Activated naive CD4-positive, alpha-beta T cell treated with anti-CD3 and anti-CD28 coated beads, Interleukin-2, amount 50 U/mL, for 72 hours (primary cell): ENCODE results near the gene PREX1. TPM values are rescaled to one million over a fixed set of nuclear protein-coding genes. Genes with fewer than 3 reads are reported as not detected.
"Not testable (repeated sequence)": the region's sequence is repeated elsewhere in the genome, so short reads cannot be mapped to it uniquely, and the experiment has no call there.

Experiments used
- ATAC-seq, 2 donors: fragments of 150-1000 bp; cut with Tn5 transposase; 2 replicates each; pipeline ENCODE4 v1.10.0; 2021; ENCODE audit warnings: mild to moderate bottlenecking in 2 of 2, moderate library complexity in 2 of 2
- DNase-seq, 2 donors: peaks; one replicate each; pipeline ENCODE4 v3.0.0; 2021 to 2022; ENCODE audit warnings: low spot score in 2 of 2
- H3K27ac Mint-ChIP-seq, 2 donors: one replicate each; pipeline ENCODE4 v1.8.0; 2022; ENCODE audit warnings: mild to moderate bottlenecking in 2 of 2, mixed read lengths in 2 of 2
- H3K36me3 Mint-ChIP-seq, 2 donors: one replicate each; pipeline ENCODE4 v1.8.0; 2022; ENCODE audit warnings: mixed read lengths in 2 of 2
- H3K9me3 Mint-ChIP-seq, 2 donors: one replicate each; pipeline ENCODE4 v1.8.0; 2022; ENCODE audit warnings: mixed read lengths in 2 of 2
- total RNA-seq, 2 donors: library from RNA; stranded (reverse); gene quantifications; one replicate each; pipeline ENCODE4 v1.2.3, GENCODE V29; 2022

Gene PREX1
- total RNA-seq, 2 donors from 2014 or later: 30.6 to 51.8 TPM

GRCh38 chr20:48606841-48607543 lies 220.8 kb downstream of the PREX1 start:
- DNase-seq: no peak
- H3K27ac Mint-ChIP-seq: no peak overlapping the region
- H3K9me3 Mint-ChIP-seq: no peaks in the 10 kb centered on the region
- no peak for ATAC-seq
- H3K36me3 Mint-ChIP-seq: no peaks in the 10 kb centered on the region

- ATAC-seq: no peak
- DNase-seq: no peak
- H3K9me3 Mint-ChIP-seq: no peaks in the 10 kb centered on the region
- H3K27ac Mint-ChIP-seq: no peak overlapping the region
- H3K36me3 Mint-ChIP-seq: no peaks in the 10 kb centered on the region
These were observed 221.5 kb downstream of the PREX1 start for GRCh38 chr20:48606172-48606840.

GRCh38 chr20:48605364-48606171 lies 222.2 kb downstream of the PREX1 start:
- Mint-ChIP-seq H3K36me3 (no peaks in the 10 kb centered on the region), H3K27ac (no peak overlapping the region), H3K9me3 (no peaks in the 10 kb centered on the region)

GRCh38 chr20:48604936-48605335 lies 222.9 kb downstream of the PREX1 start:
- Mint-ChIP-seq H3K36me3 (no peaks in the 10 kb centered on the region), H3K9me3 (no peaks in the 10 kb centered on the region)

More at GRCh38 chr20:48605364-48606171, 222.2 kb downstream of the PREX1 start:
- ATAC-seq (no peak), DNase-seq (no peak)

GRCh38 chr20:48604426-48604825 lies 223.4 kb downstream of the PREX1 start:
- no peak for DNase-seq
- H3K36me3 Mint-ChIP-seq: no peaks in the 10 kb centered on the region
- no peak overlapping the region for H3K27ac Mint-ChIP-seq
- ATAC-seq: no peak
- no peaks in the 10 kb centered on the region for H3K9me3 Mint-ChIP-seq

More at GRCh38 chr20:48604936-48605335, 222.9 kb downstream of the PREX1 start:
- no peak for DNase-seq
- ATAC-seq: no peak
- peak overlapping the region in 1 of 2 donors; percentile 44 for H3K27ac Mint-ChIP-seq

- no peak for DNase-seq
- ATAC-seq: no peak
- H3K36me3 Mint-ChIP-seq: no peaks in the 10 kb centered on the region
- H3K9me3 Mint-ChIP-seq: no peaks in the 10 kb centered on the region
- H3K27ac Mint-ChIP-seq: no peak overlapping the region
These were observed 223.9 kb downstream of the PREX1 start for GRCh38 chr20:48603819-48604405.

GRCh38 chr20:48603116-48603818 lies 224.5 kb downstream of the PREX1 start:
- H3K9me3 Mint-ChIP-seq: no peaks in the 10 kb centered on the region
- H3K27ac Mint-ChIP-seq: no peak overlapping the region
- no peak for DNase-seq
- H3K36me3 Mint-ChIP-seq: no peaks in the 10 kb centered on the region
- no peak for ATAC-seq

GRCh38 chr20:48601798-48602197 lies 226.0 kb downstream of the PREX1 start:
- ATAC-seq (no peak), DNase-seq (no peak)
- no peak overlapping the region for H3K27ac Mint-ChIP-seq

GRCh38 chr20:48600470-48600945 lies 227.3 kb downstream of the PREX1 start:
- ATAC-seq (no peak), DNase-seq (no peak)
- no peaks in the 10 kb centered on the region for H3K36me3 Mint-ChIP-seq
- H3K27ac Mint-ChIP-seq: no peak overlapping the region
- no peaks in the 10 kb centered on the region for H3K9me3 Mint-ChIP-seq

More at GRCh38 chr20:48601798-48602197, 226.0 kb downstream of the PREX1 start:
- Mint-ChIP-seq H3K36me3 (no peaks in the 10 kb centered on the region), H3K9me3 (no peaks in the 10 kb centered on the region)

- Mint-ChIP-seq H3K36me3 (no peaks in the 10 kb centered on the region), H3K9me3 (no peaks in the 10 kb centered on the region), H3K27ac (no peak overlapping the region)
- no peak for ATAC-seq
- DNase-seq: no peak
These were observed 227.9 kb downstream of the PREX1 start for GRCh38 chr20:48599748-48600469.

GRCh38 chr20:48599106-48599747 lies 228.6 kb downstream of the PREX1 start:
- H3K9me3 Mint-ChIP-seq: no peaks in the 10 kb centered on the region
- no peak for DNase-seq
- peak overlapping the region in 1 of 2 donors; percentile 47 for H3K27ac Mint-ChIP-seq
- H3K36me3 Mint-ChIP-seq: no peaks in the 10 kb centered on the region
- no peak for ATAC-seq

GRCh38 chr20:48598303-48598941 lies 229.4 kb downstream of the PREX1 start:
- not testable (repeated sequence) for DNase-seq, H3K9me3 Mint-ChIP-seq, H3K27ac Mint-ChIP-seq, H3K36me3 Mint-ChIP-seq, ATAC-seq

- ATAC-seq: no peak
- DNase-seq: no peak
- H3K27ac Mint-ChIP-seq: no peak overlapping the region
- no peaks in the 10 kb centered on the region for H3K9me3 Mint-ChIP-seq
- no peaks in the 10 kb centered on the region for H3K36me3 Mint-ChIP-seq
These were observed 230.1 kb downstream of the PREX1 start for GRCh38 chr20:48597521-48598302.

GRCh38 chr20:48596334-48596898 lies 231.4 kb downstream of the PREX1 start:
- DNase-seq (no peak), ATAC-seq (no peak)
- no peak overlapping the region for H3K27ac Mint-ChIP-seq
- H3K36me3 Mint-ChIP-seq: no peaks in the 10 kb centered on the region
- H3K9me3 Mint-ChIP-seq: no peaks in the 10 kb centered on the region
